Measurements from ENCODE around the gene APLNR.

- TF ChIP-seq, protein P1, sequence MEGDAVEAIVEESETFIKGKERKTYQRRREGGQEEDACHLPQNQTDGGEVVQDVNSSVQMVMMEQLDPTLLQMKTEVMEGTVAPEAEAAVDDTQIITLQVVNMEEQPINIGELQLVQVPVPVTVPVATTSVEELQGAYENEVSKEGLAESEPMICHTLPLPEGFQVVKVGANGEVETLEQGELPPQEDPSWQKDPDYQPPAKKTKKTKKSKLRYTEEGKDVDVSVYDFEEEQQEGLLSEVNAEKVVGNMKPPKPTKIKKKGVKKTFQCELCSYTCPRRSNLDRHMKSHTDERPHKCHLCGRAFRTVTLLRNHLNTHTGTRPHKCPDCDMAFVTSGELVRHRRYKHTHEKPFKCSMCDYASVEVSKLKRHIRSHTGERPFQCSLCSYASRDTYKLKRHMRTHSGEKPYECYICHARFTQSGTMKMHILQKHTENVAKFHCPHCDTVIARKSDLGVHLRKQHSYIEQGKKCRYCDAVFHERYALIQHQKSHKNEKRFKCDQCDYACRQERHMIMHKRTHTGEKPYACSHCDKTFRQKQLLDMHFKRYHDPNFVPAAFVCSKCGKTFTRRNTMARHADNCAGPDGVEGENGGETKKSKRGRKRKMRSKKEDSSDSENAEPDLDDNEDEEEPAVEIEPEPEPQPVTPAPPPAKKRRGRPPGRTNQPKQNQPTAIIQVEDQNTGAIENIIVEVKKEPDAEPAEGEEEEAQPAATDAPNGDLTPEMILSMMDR (IDR thresholded peaks at IDR 0.05), result no peak
- no peak for TF ChIP-seq TAF1 (IDR thresholded peaks at IDR 0.05; ENCODE audit: borderline replicate concordance, low read depth, low read length)
- no peak for TF ChIP-seq POLR2AphosphoS5 (IDR thresholded peaks at IDR 0.05; ENCODE audit: low read depth, low read length)
- TF ChIP-seq NRF1 (IDR thresholded peaks at IDR 0.05; ENCODE audit: low read depth, low read length), result no peak
- TF ChIP-seq, protein P2, sequence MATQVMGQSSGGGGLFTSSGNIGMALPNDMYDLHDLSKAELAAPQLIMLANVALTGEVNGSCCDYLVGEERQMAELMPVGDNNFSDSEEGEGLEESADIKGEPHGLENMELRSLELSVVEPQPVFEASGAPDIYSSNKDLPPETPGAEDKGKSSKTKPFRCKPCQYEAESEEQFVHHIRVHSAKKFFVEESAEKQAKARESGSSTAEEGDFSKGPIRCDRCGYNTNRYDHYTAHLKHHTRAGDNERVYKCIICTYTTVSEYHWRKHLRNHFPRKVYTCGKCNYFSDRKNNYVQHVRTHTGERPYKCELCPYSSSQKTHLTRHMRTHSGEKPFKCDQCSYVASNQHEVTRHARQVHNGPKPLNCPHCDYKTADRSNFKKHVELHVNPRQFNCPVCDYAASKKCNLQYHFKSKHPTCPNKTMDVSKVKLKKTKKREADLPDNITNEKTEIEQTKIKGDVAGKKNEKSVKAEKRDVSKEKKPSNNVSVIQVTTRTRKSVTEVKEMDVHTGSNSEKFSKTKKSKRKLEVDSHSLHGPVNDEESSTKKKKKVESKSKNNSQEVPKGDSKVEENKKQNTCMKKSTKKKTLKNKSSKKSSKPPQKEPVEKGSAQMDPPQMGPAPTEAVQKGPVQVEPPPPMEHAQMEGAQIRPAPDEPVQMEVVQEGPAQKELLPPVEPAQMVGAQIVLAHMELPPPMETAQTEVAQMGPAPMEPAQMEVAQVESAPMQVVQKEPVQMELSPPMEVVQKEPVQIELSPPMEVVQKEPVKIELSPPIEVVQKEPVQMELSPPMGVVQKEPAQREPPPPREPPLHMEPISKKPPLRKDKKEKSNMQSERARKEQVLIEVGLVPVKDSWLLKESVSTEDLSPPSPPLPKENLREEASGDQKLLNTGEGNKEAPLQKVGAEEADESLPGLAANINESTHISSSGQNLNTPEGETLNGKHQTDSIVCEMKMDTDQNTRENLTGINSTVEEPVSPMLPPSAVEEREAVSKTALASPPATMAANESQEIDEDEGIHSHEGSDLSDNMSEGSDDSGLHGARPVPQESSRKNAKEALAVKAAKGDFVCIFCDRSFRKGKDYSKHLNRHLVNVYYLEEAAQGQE (IDR thresholded peaks at IDR 0.05; ENCODE audit: low read depth, low read length), result no peak
These were observed 19.1 kb upstream of the APLNR start for GRCh38 chr11:57256119-57256518.
